GM12873 (cell line): ENCODE results near the gene SPI1.

Experiments used
- CTCF ChIP-seq: IDR thresholded peaks from 2 replicates; pipeline ENCODE4 v1.5.1; 2012; ENCODE audit warnings: low read depth, mild to moderate bottlenecking, moderate library complexity, low read length, control low read depth; ENCODE audit not compliant: insufficient read depth; ENCODE audit errors: missing control alignments

The SPI1 gene

GRCh38 chr11:47388697-47389576 is 10.6 kb upstream of the SPI1 start:
- no peak for TF ChIP-seq CTCF

GRCh38 chr11:47387944-47388696 is 9.8 kb upstream of the SPI1 start:
- TF ChIP-seq CTCF = no peak

- TF ChIP-seq CTCF = no peak
Observed at GRCh38 chr11:47384498-47384897, 6.2 kb upstream of the SPI1 start.

- TF ChIP-seq CTCF = no peak
Observed at GRCh38 chr11:47383071-47383470, 4.7 kb upstream of the SPI1 start.

- no peak for TF ChIP-seq CTCF
Observed at GRCh38 chr11:47380078-47380477, 1.7 kb upstream of the SPI1 start.

GRCh38 chr11:47379317-47379716 is 970 bp upstream of the SPI1 start:
- TF ChIP-seq CTCF = no peak

GRCh38 chr11:47378836-47379170 is 456 bp upstream of the SPI1 start:
- no peak for TF ChIP-seq CTCF
